ENCODE results near the gene MUS81. TPM values are rescaled to one million over a fixed set of nuclear protein-coding genes. Genes with fewer than 3 reads are reported as not detected.

MUS81 gene
- total RNA-seq, 1 donor from 2014 or later = 49.4 TPM

- intact Hi-C loops (cut with DNase I) = loop anchor here (5.0 kb wide), 1 partner anchor 105 kb away; no protein-coding TSS in a partner anchor
These were observed 22.2 kb downstream of the MUS81 start for GRCh38 chr11:65882120-65883057.

DNA sequence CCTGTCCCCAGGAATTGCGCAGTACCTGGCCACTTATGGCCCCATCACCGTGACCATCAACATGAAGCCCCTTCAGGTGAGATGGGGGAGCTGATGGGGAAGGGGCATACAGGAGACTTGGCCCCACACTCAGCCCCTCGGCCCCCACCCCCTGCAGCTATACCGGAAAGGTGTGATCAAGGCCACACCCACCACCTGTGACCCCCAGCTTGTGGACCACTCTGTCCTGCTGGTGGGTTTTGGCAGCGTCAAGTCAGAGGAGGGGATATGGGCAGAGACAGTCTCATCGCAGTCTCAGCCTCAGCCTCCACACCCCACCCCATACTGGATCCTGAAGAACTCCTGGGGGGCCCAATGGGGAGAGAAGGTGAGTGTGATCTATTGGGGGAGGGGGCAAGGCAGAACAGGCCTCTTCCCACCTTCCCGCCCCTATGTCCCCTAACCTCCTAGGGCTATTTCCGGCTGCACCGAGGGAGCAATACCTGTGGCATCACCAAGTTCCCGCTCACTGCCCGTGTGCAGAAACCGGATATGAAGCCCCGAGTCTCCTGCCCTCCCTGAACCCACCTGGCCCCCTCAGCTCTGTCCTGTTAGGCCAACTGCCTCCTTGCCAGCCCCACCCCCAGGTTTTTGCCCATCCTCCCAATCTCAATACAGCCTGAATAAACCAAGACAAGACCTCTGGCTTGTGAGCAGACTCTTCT is 23.0 kb downstream of the MUS81 start:
- no peak for ATAC-seq
- peaks cover 38% of the 10 kb centered on the region for H3K36me3 ChIP-seq
- TF ChIP-seq CTCF (IDR thresholded peaks at IDR 0.05) = no peak
- H3K27me3 ChIP-seq = no peaks in the 10 kb centered on the region
- intact Hi-C loops (cut with DNase I) = loop anchor here (5.0 kb wide), 1 partner anchor 104 kb away; no protein-coding TSS in a partner anchor
- H3K9me3 ChIP-seq = no peaks in the 10 kb centered on the region
- peaks cover 12% of the 10 kb centered on the region for H3K4me1 ChIP-seq
- no peak overlapping the region for H3K27ac ChIP-seq
- DNase-seq = peak; percentile 56
- H3K4me3 ChIP-seq = no peak overlapping the region

More at GRCh38 chr11:65882120-65883057, 22.2 kb downstream of the MUS81 start:
- H3K27ac ChIP-seq = no peak overlapping the region
- H3K27me3 ChIP-seq = no peaks in the 10 kb centered on the region
- DNase-seq = peak; percentile 59
- peaks cover 38% of the 10 kb centered on the region for H3K36me3 ChIP-seq
- H3K4me3 ChIP-seq = no peak overlapping the region
- H3K9me3 ChIP-seq = no peaks in the 10 kb centered on the region
- ATAC-seq = no peak
- no peak for TF ChIP-seq CTCF (IDR thresholded peaks at IDR 0.05)
- peaks cover 6% of the 10 kb centered on the region for H3K4me1 ChIP-seq

GRCh38 chr11:65883786-65884715 is 23.8 kb downstream of the MUS81 start:
- no peak for DNase-seq

DNA sequence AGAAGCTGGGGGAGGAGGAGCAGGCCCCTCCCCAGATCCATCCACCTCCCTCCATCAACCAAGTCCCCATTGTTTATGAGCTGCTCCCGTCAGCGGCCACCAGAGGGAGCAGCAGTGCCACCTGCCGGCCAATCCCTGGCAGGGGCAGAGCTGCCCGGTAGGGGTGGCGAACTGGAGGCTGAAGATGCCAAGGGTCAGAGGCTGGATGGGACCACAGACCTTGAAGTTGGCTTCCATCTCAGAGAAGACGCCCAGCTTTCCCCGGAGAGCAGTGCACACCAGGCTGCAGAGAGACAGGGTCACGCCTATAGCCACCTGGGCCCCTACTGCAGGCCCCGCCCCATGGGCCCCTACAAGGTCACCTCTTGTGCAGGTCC is 24.5 kb downstream of the MUS81 start:
- peak; percentile 90 for DNase-seq
- H3K4me1 ChIP-seq = peaks cover 20% of the 10 kb centered on the region
- H3K27me3 ChIP-seq = no peaks in the 10 kb centered on the region
- peaks cover 38% of the 10 kb centered on the region for H3K36me3 ChIP-seq
- intact Hi-C loops (cut with DNase I) = loop anchor here (5.0 kb wide), 1 partner anchor 103 kb away; no protein-coding TSS in a partner anchor
- no peaks in the 10 kb centered on the region for H3K9me3 ChIP-seq
- H3K27ac ChIP-seq = no peak overlapping the region
- H3K4me3 ChIP-seq = no peak overlapping the region
- peak; percentile 99 for TF ChIP-seq CTCF (IDR thresholded peaks at IDR 0.05)
- peak; percentile 64 for ATAC-seq

More at GRCh38 chr11:65883786-65884715, 23.8 kb downstream of the MUS81 start:
- Histone ChIP-seq H3K4me1 (peaks cover 14% of the 10 kb centered on the region), H3K9me3 (no peaks in the 10 kb centered on the region), H3K27me3 (no peaks in the 10 kb centered on the region), H3K36me3 (peaks cover 38% of the 10 kb centered on the region), H3K4me3 (no peak overlapping the region), H3K27ac (no peak overlapping the region)
- TF ChIP-seq CTCF (IDR thresholded peaks at IDR 0.05) = no peak
- intact Hi-C loops (cut with DNase I) = loop anchor here (5.0 kb wide), 1 partner anchor 103 kb away; no protein-coding TSS in a partner anchor
- ATAC-seq = no peak

DNA sequence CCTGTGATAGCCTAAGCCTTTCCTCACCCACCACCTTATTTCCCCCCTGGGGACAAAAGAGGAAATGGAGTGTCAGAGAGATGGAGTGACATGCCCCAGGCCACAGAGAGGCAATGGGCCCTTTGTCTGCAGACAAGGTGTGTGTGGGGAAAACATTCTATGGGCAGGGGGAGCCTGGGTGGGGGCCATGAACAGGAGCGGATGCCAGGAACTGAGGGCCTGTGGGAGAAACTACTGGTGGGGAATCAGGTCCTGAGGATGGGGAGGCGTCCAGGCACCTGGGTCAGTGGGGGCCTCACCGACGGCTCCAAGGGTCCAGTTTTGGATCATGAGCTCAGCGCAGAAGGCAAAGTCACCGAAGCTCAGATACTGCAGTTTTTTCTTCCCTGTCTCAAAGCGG is 25.0 kb downstream of the MUS81 start:
- H3K36me3 ChIP-seq = peaks cover 38% of the 10 kb centered on the region
- intact Hi-C loops (cut with DNase I) = no loop called here

More for the DNA sequence above, 25.0 kb downstream of the MUS81 start:
- DNase-seq = peak; percentile 53
- H3K9me3 ChIP-seq = no peaks in the 10 kb centered on the region
- no peak overlapping the region for H3K4me3 ChIP-seq
- no peak overlapping the region for H3K27ac ChIP-seq
- no peak for TF ChIP-seq CTCF (IDR thresholded peaks at IDR 0.05)
- no peaks in the 10 kb centered on the region for H3K27me3 ChIP-seq
- H3K4me1 ChIP-seq = peaks cover 25% of the 10 kb centered on the region
- no peak for ATAC-seq
